HG03432 (cell line): ENCODE results near the gene NDST1.

Experiments used
- ATAC-seq: cut with Tn5 transposase; IDR thresholded peaks from one replicate; pipeline ENCODE4 v1.9.1; 2021; ENCODE audit warnings: mild to moderate bottlenecking, moderate library complexity; ENCODE audit not compliant: unreplicated experiment

Gene NDST1

GRCh38 chr5:150488519-150489359, 19.2 kb upstream of the NDST1 start:
- no peak for ATAC-seq

- peak; percentile 77 for ATAC-seq
Observed at GRCh38 chr5:150489360-150490295, 18.3 kb upstream of the NDST1 start.

DNA sequence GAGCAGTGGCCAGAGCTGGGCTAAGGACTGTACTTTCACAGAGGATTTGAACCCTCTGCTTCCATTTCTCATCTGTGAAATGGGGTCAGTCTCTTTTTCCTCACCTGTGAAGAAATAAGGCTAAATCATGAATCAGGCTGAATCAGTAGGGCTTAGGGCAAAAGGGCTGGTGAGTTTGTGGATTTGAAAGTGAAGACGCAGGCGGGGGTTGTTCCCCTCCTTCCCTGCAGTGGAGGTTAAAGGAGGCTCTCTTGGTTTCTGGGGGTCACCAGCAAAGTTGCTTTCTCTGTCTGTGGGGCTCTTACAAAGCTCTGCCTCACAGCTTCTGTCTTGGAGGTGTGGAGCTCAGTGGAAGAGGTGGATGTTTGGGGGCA, 17.6 kb upstream of the NDST1 start:
- ATAC-seq = no peak

- no peak for ATAC-seq
Observed at GRCh38 chr5:150490754-150491153, 17.2 kb upstream of the NDST1 start.

DNA sequence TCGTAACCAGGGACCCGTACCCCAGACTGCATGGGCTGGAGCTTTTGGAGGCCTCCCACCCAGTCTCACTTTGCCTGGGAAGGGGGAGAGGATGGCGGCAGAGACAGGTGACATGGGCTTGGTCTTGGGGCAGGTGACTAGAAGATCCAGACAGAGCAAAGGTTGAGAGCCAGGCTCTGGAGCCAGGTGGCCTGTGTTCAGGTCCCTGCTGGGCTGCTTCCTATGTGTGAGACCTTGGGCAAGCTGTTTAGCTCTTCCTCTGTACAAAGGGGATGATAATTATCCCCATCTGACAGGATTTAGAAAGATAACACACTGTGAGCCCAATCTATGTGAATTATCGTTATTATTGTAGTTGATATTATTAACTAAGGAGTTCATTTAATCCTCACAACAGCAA, 16.1 kb upstream of the NDST1 start:
- no peak for ATAC-seq

- no peak for ATAC-seq
Observed at GRCh38 chr5:150492621-150493020, 15.3 kb upstream of the NDST1 start.

DNA sequence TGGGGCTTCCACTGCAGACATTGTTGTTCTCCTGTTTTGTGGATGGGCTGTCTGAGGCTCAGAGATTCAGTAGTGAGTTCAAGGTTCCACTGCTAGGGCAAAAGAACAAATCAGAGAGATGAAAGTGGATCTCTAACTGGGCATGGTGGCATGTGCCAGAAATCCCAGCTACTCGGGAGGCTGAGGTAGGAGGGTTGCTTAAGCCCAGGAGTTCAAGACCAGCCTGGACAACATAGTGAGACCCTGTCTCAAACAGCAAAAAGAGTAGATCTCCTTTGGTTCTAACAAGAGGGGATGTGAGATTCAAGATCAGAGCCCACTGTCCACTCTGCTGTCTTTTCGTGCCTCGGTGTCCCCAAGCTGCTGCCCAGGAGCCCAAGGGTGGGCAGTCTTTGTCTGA, 11.8 kb upstream of the NDST1 start:
- no peak for ATAC-seq

GRCh38 chr5:150496534-150496933, 11.4 kb upstream of the NDST1 start:
- no peak for ATAC-seq

GRCh38 chr5:150497274-150497988, 10.5 kb upstream of the NDST1 start:
- ATAC-seq = no peak

- ATAC-seq = no peak
Observed at GRCh38 chr5:150497989-150498317, 10.0 kb upstream of the NDST1 start.

DNA sequence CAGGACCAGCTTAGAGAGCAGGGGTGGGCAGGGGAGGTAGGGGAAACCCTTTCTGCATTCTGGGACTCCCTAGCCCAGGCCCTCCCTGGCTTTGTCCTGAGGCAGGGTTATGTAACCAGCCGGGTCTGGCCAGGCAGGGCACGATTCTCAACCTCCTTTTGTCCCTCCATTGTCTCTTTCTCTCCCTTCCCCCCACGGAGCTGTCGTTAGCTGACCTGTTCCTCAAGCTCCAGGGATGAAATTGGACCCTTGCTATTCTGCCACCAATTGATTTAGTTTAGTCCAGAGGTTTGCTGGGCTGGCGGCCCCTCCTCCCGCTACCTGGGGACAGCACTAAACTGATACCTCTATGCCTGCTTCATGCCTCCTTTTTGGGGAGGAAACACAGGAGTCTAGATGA, 9.4 kb upstream of the NDST1 start:
- no peak for ATAC-seq

GRCh38 chr5:150498971-150499370, 9.0 kb upstream of the NDST1 start:
- ATAC-seq = no peak

DNA sequence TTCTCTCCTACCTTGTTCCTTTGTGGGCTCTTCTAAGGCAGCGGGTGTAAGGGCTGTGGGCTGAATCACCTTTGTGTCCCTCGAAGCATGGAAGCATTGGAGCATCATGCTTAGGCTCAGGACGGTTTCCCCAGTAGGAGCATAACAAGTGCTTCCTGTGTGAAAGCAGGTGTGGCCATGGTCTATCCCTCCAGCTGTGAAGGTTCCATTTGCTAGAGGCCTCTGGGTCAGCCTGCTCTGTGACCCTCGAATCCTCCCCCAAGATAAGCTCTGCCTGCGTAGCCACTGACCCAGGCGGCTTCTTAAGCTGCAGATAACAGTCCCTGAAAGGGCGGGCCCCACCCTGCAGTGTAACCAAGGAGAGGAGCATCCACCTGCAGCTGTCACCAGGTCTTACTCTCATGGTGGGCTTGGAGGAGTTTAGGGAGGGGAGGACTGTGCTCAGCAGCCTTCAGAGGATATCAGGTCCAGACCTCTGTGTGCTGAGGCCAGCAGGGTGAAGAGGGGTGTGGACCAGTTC, 8.4 kb upstream of the NDST1 start:
- peak; percentile 50 for ATAC-seq

GRCh38 chr5:150500328-150500841, 7.5 kb upstream of the NDST1 start:
- ATAC-seq = no peak

- no peak for ATAC-seq
Observed at GRCh38 chr5:150500905-150501304, 7.0 kb upstream of the NDST1 start.

- ATAC-seq = no peak
Observed at GRCh38 chr5:150502106-150502505, 5.8 kb upstream of the NDST1 start.

GRCh38 chr5:150502847-150503246, 5.1 kb upstream of the NDST1 start:
- ATAC-seq = no peak

DNA sequence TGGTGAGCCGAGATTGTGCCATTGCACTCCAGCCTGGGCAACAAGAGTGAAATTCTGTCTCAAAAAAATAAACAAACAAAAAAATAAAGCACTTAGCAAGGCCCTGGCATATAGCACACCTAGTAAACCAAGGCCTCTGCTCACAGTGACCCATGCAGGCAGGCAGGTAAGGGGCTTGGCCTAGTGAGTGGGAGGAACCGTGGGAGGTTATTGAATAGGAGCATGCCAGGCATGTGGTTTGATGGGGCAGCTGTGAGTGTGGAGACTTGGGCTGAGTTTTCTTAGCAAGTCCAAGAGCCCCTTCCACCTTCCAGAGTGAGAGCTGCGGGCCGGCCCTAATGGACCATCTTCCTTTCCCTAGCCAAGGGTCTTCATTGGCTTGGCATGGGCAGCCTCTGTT, 4.5 kb upstream of the NDST1 start:
- ATAC-seq = no peak

DNA sequence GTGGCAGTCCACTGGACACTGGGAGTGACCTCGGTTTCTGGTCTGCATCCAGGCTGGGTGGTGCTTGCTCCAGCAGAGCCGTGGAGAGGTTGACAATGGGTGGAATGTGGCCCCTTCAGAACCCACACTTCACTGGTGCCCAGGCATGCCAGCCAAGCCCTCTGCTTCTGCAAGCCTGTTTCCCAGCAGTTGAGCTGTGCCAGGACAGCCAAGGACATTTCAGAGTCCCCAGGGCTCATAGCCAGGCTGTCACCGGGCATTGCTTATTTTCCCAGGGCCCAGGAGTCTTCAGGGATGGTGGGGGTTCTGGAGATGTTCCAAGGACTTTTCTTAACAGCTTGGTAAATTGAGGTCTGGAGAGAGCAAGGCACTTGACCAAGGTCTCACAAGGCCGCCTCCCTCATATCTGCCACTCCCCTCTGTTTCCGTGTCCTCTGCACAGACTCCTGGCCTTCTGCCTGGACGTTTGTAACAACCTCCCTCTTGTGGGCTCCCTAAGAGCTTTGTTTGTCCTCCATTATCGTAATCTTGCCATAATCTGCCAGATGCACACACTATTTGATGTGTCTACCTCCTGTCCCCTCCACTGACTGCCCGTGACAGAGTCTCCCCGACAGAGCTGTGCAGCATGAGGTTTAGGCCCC, 3.8 kb upstream of the NDST1 start:
- ATAC-seq = no peak

DNA sequence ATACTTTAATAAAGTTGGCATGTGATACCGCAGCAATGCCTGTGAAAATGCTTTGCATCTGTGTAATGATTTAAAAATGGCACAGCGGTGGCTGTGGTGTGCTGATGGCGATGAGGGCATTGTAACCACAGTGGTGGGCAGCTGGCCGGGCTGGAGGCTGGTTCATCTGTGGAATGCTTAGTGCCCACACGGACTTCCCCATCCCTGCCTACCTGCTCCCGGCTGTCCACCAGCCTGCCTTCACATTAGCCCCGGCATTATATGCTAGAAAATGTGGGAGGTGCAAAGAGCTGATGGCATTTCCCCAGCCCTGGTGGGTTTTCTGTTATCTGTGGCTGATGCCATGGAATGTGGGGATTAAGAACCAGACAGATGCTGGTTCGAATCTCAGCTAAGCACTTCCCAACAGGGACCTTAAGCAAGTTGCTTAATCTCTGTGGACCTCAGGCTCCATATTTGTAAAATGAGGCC, 2.9 kb upstream of the NDST1 start:
- no peak for ATAC-seq
